PC-9 (cell line): ENCODE measurements around the gene CBLB. TPM values are rescaled to one million over a fixed set of nuclear protein-coding genes. Genes with fewer than 3 reads are reported as not detected.

Experiments used
- BruUV-seq: library from RNA; stranded (reverse); fragments of 400-500 nt; replicated peaks from 2 replicates; lab custom pipeline; 2021; lab: Mats Ljungman, UMichigan
- CTCF ChIA-PET: fragments of 300-600 bp; sonication (Branson Sonifier 250); formaldehyde crosslinking; loops from one replicate; lab custom pipeline; 2022; ENCODE audit warnings: antibody characterized with exemption; lab: Charles Lee
- POLR2A ChIA-PET: fragments of 300-600 bp; sonication (Branson Sonifier 250); formaldehyde crosslinking; loops from one replicate; lab custom pipeline; 2022; ENCODE audit warnings: antibody characterized with exemption; ENCODE audit not compliant: unreplicated experiment; lab: Charles Lee
- DNase-seq, 2 experiments: peaks; one replicate each; pipeline versions ENCODE4 v3.0.0 to v3.0.0-alpha.2; 2015 to 2022; ENCODE audit warnings: mixed read lengths in 1 of 2
- H2AFZ ChIP-seq: fragments of 200-600 bp; sonication (generic); 2 replicates; pipeline ENCODE4 v1.8.1; 2017; ENCODE audit warnings: antibody characterized with exemption
- H3F3A ChIP-seq: fragments of 200-600 bp; sonication (generic); 2 replicates; pipeline ENCODE4 v1.8.1; 2017; ENCODE audit warnings: antibody characterized with exemption, mild to moderate bottlenecking, low read depth; ENCODE audit not compliant: insufficient read depth
- H3K27ac ChIP-seq: fragments of 200-600 bp; sonication (generic); 2 replicates; pipeline ENCODE4 v1.6.1; 2016; ENCODE audit warnings: mixed run types
- H3K27me3 ChIP-seq: fragments of 200-600 bp; sonication (generic); 2 replicates; pipeline ENCODE4 v1.6.1; 2016; ENCODE audit warnings: low read depth, mixed run types; ENCODE audit not compliant: insufficient read depth
- H3K36me3 ChIP-seq: fragments of 200-600 bp; sonication (generic); 2 replicates; pipeline ENCODE4 v1.6.1; 2016; ENCODE audit warnings: low read depth, mixed run types
- H3K4me1 ChIP-seq: fragments of 200-600 bp; sonication (generic); replicated peaks from 2 replicates; pipeline ENCODE4 v1.6.1; 2016; ENCODE audit warnings: mixed run types; ENCODE audit not compliant: insufficient read depth
- H3K4me2 ChIP-seq: fragments of 200-600 bp; sonication (generic); 2 replicates; pipeline ENCODE4 v1.6.1; 2017; ENCODE audit warnings: mixed run types
- H3K4me3 ChIP-seq: fragments of 200-600 bp; sonication (generic); 2 replicates; pipeline ENCODE4 v1.6.1; 2016; ENCODE audit warnings: mixed run types
- H3K79me2 ChIP-seq: fragments of 200-600 bp; sonication (generic); 2 replicates; pipeline ENCODE4 v1.6.1; 2017; ENCODE audit warnings: low read depth, mixed run types
- H3K9me2 ChIP-seq: fragments of 200-600 bp; sonication (generic); 2 replicates; pipeline ENCODE4 v1.8.1; 2017; ENCODE audit warnings: mild to moderate bottlenecking; ENCODE audit not compliant: insufficient read depth
- H3K9me3 ChIP-seq: fragments of 200-600 bp; sonication (generic); 2 replicates; pipeline ENCODE4 v1.8.1; 2016; ENCODE audit warnings: low read depth; ENCODE audit not compliant: insufficient read depth
- H4K20me1 ChIP-seq: fragments of 200-600 bp; sonication (generic); 2 replicates; pipeline ENCODE4 v1.8.1; 2017; ENCODE audit not compliant: insufficient read depth
- CTCF ChIP-seq: fragments of 200-600 bp; sonication (generic); conservative IDR thresholded peaks from 2 replicates; pipeline ENCODE4 v1.6.1; 2017; ENCODE audit warnings: mixed run types, antibody characterized with exemption, mild to moderate bottlenecking, moderate library complexity
- EZH2 ChIP-seq: fragments of 200-600 bp; sonication (generic); IDR thresholded peaks from 2 replicates; pipeline ENCODE4 v1.8.0; 2017; ENCODE audit warnings: antibody characterized with exemption, low read depth
- intact Hi-C: fragments of 100-400 bp; cut with micrococcal nuclease; formaldehyde crosslinking; loops from one replicate; pipeline ENCODE4 v1.10.0; 2022; ENCODE audit not compliant: unreplicated experiment
- total RNA-seq: library from RNA; stranded (reverse); gene quantifications from 2 replicates; pipeline ENCODE4 v1.2.3, GENCODE V29; 2021

CBLB gene
- total RNA-seq, 1 experiment from 2014 or later: 44.0 TPM

GRCh38 chr3:105759442-105760078 is 109.3 kb downstream of the CBLB start:
- Histone ChIP-seq H2AFZ (no peak overlapping the region), H3K4me2 (no peak overlapping the region), H3K27me3 (no peaks in the 10 kb centered on the region), H3F3A (no peaks in the 10 kb centered on the region), H3K27ac (no peak overlapping the region), H3K79me2 (no peaks in the 10 kb centered on the region), H3K36me3 (no peaks in the 10 kb centered on the region), H3K4me1 (no peaks in the 10 kb centered on the region), H3K9me3 (peaks cover 14% of the 10 kb centered on the region; the same call in 1 of the 2 replicates), H4K20me1 (no peaks in the 10 kb centered on the region), H3K9me2 (no peaks in the 10 kb centered on the region), H3K4me3 (no peak overlapping the region)
- BruUV-seq: no TSS peak
- intact Hi-C loops: no loop called here
- DNase-seq: peak in 1 of 2 experiments; percentile 3
- CTCF ChIA-PET: interaction anchor here (0.6 kb wide), 1 partner anchor 91 kb away, joined by 3 read pairs; no protein-coding TSS in a partner anchor
- POLR2A ChIA-PET: no interaction called here
- TF ChIP-seq EZH2 (no peak), CTCF (no peak)

GRCh38 chr3:105758451-105758850 is 110.4 kb downstream of the CBLB start:
- intact Hi-C loops: no loop called here
- Histone ChIP-seq H3K9me2 (no peaks in the 10 kb centered on the region), H4K20me1 (no peaks in the 10 kb centered on the region), H2AFZ (no peak overlapping the region), H3K4me1 (no peaks in the 10 kb centered on the region), H3K79me2 (no peaks in the 10 kb centered on the region), H3K4me2 (no peak overlapping the region), H3K9me3 (peaks cover 11% of the 10 kb centered on the region; the same call in 1 of the 2 replicates), H3K27ac (no peak overlapping the region), H3K4me3 (no peak overlapping the region), H3K36me3 (no peaks in the 10 kb centered on the region), H3K27me3 (no peaks in the 10 kb centered on the region), H3F3A (no peaks in the 10 kb centered on the region)
- peak in 1 of 2 experiments; percentile 34 for DNase-seq
- no peak for TF ChIP-seq EZH2
- ChIA-PET POLR2A (no interaction called here), CTCF (no interaction called here)
- BruUV-seq: no TSS peak

GRCh38 chr3:105755121-105755886 is 113.5 kb downstream of the CBLB start:
- TF ChIP-seq EZH2 (no peak), CTCF (no peak)
- no peaks in the 10 kb centered on the region for H3K9me3 ChIP-seq
- intact Hi-C loops: no loop called here
- no peak overlapping the region for H3K4me3 ChIP-seq
- no peaks in the 10 kb centered on the region for H3K36me3 ChIP-seq
- ChIA-PET CTCF (no interaction called here), POLR2A (no interaction called here)
- DNase-seq: peak in 1 of 2 experiments; percentile 19
- no TSS peak for BruUV-seq
- no peaks in the 10 kb centered on the region; the same call in 1 of the 2 replicates for H4K20me1 ChIP-seq
- H2AFZ ChIP-seq: no peak overlapping the region
- H3K27me3 ChIP-seq: no peaks in the 10 kb centered on the region
- no peak overlapping the region for H3K4me2 ChIP-seq
- no peak overlapping the region for H3K27ac ChIP-seq
- no peaks in the 10 kb centered on the region for H3K4me1 ChIP-seq
- H3F3A ChIP-seq: no peaks in the 10 kb centered on the region
- no peaks in the 10 kb centered on the region for H3K79me2 ChIP-seq
- H3K9me2 ChIP-seq: no peaks in the 10 kb centered on the region
